ENCODE data around the gene BPIFB6.

Gene BPIFB6, protein sequence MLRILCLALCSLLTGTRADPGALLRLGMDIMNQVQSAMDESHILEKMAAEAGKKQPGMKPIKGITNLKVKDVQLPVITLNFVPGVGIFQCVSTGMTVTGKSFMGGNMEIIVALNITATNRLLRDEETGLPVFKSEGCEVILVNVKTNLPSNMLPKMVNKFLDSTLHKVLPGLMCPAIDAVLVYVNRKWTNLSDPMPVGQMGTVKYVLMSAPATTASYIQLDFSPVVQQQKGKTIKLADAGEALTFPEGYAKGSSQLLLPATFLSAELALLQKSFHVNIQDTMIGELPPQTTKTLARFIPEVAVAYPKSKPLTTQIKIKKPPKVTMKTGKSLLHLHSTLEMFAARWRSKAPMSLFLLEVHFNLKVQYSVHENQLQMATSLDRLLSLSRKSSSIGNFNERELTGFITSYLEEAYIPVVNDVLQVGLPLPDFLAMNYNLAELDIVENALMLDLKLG

DNA sequence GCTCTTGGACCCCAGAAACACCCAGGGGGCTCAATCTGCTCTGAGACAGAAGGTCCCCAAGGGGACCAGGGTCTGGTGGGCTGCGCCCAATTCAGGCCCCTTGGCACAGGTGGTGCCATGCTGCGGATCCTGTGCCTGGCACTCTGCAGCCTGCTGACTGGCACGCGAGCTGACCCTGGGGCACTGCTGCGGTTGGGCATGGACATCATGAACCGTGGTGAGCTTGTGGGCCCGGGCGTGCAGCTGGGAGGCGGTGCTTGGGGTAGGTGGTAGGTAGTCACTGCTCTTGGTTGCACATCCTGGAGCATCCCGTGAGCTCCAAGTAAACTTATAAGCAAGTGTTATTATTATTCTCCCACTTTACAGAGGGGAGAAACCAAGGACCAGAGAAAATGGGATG is at the start of gene BPIFB6:
BPIFB6 (plus strand) TSS at position 118 of the 400 bp plus-strand sequence; CDS start at position 118, 0 bp downstream.
- no peak for DNase-seq (ENCODE audit: low read depth)

DNA sequence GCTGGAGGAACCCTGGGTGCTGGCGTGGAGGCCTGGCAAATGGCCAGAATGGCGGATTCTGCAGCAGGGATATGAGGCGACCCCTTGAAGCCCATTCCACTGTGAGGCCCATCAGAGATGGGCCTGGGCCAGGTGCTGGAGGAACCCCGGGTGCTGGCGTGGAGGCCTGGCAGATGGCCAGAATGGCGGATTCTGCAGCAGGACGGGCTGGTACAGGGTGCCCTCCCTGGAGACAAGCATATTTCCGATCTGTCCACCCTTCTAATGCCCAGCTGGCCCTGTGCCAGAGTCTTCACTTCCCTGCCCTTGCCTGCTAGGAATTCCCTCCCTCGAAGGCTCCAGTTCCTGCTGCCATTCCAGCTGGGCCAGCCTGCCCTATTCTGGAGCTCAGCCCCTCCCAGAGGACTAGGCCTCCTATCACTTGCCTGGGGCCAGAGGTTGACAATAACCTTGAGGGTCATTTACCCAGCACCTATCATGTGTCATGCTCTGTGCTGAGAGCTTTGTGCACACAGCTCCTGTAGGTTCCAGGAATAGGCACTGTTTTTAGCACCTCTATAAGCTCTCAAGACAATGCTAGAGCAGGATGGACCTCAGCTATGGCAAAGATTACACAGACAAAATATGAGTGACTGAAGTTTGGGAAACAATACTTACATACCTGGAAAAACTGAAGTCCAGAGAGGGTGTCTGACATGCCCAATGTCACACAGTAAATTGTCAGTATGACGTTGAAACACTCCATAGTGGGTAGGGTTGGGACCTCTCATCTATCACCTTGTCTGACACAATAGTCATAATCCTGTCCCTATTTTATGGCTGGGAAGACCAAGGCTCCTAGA is 48.6 kb upstream of the BPIFB6 start:
- no peak for DNase-seq (ENCODE audit: low read depth)

DNA sequence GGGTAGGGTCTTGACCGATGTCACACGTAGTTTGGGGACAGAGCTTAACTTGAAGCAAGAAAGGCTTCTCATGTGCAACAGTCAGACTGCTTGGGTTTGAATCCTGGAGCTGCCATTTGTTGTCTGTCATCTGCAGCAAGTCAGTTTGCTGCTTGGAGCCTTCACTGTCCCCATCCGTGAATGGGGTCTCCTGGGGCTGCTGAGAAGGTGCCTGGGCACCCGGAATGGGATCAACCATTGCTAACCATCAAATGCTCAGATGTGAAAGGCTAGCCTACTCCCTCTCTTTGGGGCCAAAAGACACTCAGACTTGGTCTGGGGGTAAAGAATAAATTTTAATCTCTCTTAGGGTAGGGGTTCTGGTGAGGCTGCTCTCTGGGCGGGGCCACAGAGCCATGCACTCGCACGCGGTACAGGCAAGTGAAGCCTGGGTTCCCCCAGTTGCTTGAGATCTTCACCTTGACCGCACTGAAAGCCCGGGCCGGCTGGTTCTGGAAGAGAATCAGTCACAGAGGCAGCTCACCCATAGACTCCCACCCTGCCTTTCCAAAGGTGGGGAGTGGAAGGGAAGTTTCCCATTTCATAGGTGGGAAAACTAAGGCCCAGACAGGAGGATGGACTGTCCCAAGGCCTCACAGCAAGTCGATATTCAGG is 47.9 kb upstream of the BPIFB6 start:
- DNase-seq (ENCODE audit: low read depth) = no peak

DNA sequence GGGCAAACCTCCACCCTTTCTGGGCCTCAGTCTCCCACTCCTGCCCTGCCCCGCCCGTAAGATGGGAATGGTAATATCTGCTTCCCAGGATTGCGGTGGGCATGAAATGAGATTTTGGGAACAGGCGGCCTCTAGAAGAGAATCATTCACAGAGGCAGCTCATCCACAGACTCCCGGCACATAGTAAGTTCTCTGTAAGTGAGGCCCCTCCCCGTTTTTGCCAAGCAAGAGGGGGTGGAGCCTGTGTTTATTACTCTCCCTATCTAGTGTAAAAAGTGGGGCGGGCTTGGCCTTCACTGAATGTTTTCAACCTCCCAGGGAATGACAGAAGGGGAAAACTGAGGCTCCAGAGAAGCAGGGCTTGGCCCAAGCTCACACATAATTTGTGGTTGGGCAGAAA is 47.3 kb upstream of the BPIFB6 start:
- no peak for DNase-seq (ENCODE audit: low read depth)

DNA sequence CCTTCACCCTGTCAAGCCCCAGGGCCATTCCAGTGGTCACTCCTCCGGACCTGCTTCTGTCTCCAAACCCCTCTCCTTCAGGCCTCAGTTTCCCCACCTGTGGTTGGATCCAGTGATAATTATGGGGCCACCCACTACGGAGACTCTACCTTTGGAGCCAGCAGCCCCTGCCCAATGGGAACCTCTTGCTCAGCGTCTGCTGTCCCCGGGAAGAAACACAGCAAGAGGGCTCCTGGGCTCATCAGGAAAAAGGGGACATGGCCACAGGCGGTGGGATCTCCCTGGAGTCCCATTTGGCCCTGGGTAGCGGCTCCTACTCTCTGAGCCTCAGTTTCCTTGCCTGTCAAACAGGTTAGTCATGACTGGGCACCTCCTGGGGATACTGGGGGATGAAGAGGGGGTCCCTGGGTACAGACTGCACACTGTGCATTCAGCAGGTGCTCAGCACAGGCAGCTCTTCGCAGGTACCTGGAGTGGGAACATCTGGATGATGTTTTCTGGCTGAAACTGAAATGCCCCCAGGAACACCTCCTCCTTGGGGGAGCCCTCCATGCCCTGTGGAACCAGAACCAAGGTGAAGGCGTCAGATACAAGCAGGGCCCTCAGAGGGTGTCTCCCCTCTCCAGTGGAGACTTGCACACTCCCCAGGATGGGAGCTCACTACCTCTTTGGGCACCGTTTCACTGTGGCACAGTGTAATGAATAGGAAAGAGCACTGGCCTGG is 46.7 kb upstream of the BPIFB6 start:
- DNase-seq (ENCODE audit: low read depth) = no peak

DNA sequence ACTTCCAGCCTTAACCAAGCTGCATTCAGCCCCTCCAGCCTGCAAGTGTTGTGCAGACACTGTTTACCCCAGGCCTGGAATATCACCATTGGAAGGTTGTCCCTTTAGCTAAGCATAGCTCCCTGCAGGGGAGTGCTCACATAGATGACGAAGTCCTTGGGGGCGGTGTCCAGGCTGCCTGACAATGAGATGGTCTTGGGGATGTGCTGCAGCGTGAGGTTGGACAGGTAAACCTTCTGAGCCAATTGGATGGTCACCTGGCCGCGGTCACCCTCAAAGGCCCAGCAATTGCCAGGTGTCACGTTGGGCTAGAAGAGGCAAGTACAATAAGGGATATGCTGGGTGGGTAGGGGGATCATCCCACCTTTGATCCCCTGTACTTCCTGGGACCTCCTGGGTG is 45.9 kb upstream of the BPIFB6 start:
- DNase-seq (ENCODE audit: low read depth) = no peak

DNA sequence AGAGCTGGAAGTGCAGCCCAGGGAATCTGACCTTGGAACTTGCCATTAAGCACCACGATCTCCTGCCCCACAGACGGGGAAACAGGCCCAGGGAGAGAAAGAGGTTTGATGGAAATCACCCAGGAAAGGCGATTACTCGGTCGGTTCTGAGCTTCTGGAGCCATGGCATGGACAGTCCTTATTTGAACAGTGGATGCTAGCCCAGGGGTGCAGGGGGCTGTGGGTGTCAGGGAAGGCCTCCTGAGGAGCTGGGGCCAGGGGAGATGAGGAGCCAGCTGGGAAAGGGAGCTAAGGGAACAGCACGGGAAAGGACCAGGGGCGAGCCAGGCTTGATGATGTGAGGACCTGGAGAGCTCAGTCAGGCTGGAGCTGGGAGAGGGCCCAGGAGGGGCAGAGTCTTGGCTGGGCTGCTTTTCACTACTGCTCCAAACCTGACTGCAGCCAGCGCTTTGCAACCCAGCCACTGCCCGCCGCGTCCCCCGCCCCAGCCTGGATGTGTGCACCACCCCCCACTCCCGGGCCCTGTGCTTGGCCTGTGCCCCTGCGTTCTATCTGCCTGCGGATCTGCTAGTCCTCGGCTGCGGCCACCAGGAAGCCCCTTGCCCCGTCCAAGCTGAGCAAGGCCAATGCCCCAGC is 45.0 kb upstream of the BPIFB6 start:
- DNase-seq (ENCODE audit: low read depth) = no peak

DNA sequence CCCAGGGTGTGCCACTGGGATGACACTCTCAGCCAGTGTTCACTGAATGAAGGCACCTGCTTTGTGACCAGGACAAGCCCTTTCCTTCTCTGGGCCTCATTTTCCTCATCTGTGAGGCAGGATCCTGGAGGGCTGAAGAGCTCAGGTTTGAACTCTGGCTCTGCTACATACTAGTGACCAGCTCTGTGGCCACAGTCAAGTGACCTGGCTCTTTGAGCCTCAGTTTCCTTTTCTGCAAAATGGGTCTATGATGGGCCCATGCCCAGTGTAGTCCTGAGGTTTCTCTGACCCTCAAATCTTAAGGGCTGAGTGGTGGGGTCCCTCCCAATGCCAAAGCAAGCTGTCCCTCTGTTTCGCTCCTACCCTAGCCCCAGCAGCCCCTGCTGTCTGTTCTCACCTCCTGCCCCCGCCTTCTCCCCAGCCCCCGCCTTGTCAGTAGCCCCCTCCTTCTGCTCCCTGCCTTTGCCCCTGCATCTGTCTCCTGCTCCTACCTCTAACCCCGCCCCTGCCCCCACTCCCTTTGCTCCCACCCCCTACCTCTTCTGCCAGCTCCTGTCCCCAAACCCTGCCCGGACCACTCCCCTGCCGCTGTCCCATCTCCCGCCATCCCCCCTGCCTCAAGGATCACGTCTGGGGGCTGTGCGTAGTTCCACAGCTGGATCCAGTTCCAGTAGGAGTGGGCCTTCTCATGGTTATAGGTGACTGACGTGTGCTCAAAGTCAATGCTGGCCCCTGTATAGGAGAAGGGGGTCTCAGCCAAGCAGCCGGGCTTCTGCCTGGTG is 44.2 kb upstream of the BPIFB6 start:
- no peak for DNase-seq (ENCODE audit: low read depth)

DNA sequence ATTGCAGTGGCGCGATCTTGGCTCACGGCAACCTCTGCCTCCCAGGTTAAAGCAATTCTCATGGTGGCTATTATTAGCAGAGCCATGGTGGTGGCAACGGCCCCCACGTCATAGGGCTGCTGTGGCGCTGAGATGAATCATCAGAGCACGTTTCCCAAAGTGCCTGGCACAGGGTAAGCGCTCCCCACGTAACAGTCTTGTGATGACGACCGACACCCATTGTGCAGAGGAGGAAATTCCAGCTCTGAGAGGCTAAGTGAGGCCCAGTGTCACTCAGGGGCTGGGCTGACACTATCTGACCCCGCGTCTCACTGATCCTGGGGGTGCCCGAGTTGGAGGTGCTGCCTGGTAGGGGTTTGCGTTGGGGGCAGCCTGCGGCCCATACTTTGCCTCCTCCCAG is 43.4 kb upstream of the BPIFB6 start:
- no peak for DNase-seq (ENCODE audit: low read depth)

DNA sequence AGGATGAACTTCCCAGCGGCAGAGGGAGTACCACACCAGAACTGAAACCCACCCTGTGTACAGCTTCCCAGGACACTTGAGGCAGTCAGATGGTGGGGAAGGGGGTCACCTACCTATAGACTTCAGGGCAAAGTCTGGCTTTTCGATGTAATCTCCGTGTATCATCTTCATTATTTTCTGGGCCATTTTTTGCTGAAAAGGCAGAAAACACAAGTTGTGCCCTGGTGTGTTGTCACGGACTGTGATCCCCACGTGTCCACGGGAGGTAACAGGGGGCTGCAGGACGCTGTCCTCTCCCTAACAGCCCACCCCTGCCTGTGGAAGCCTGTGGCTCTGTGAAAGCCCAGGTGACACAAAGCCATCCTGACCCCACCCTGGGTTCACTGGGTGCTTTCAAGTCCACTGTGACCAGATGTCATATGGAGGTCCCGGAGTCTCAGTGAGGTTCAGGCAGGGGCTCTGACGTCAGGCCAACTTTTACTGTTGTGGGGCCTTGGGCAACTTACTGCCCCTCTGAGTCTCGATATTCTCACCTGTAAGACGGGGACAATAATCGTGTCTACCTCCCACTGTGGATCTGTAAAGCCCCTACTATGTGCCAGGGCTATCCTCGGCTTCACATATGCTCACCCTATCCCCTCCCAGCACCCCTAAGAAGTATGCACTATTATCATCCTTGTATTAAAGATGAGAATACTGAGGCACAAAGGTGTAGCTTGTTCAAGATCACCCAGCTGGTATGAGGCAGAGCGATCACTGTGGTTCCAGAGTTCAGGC is 41.8 kb upstream of the BPIFB6 start:
- DNase-seq (ENCODE audit: low read depth) = no peak

DNA sequence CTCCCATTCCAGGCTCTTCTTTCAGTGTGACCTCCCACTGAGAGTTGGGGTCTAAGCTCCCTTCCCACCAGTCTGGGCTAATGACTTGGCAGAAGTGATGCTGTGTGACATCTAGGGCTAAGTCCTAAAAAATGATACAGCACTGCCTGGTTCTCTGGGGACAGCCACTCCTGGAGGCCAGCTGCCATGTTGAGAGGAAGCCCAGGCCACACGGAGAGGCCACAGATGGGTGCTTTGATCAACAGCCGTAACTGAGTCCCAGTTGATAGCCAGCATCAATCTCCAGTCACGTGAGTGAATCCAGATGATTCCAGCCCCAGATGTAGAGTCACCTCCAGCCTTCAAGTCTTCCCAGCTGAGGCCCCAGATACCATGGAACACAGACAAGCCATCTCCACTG is 41.0 kb upstream of the BPIFB6 start:
- no peak for DNase-seq (ENCODE audit: low read depth)

DNA sequence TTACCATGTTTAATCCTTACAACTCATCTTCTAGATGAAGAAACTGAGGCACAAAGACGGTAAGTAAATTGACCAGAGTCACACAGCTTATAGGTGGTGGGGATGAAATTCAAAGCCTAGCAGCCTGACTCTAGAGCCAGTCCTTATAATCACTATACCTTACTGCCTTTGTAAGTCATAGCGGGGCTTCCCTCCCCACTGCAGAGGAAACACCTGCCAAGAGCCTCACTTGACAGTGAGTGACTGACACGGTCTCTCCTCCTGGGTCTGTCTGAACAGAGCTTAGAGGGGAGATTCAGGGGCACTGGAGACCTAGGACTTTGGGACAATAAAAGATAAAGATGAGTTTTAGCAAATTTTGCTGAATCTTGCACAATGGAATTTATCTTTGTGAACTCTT is 40.1 kb upstream of the BPIFB6 start:
- no peak for DNase-seq (ENCODE audit: low read depth)

DNA sequence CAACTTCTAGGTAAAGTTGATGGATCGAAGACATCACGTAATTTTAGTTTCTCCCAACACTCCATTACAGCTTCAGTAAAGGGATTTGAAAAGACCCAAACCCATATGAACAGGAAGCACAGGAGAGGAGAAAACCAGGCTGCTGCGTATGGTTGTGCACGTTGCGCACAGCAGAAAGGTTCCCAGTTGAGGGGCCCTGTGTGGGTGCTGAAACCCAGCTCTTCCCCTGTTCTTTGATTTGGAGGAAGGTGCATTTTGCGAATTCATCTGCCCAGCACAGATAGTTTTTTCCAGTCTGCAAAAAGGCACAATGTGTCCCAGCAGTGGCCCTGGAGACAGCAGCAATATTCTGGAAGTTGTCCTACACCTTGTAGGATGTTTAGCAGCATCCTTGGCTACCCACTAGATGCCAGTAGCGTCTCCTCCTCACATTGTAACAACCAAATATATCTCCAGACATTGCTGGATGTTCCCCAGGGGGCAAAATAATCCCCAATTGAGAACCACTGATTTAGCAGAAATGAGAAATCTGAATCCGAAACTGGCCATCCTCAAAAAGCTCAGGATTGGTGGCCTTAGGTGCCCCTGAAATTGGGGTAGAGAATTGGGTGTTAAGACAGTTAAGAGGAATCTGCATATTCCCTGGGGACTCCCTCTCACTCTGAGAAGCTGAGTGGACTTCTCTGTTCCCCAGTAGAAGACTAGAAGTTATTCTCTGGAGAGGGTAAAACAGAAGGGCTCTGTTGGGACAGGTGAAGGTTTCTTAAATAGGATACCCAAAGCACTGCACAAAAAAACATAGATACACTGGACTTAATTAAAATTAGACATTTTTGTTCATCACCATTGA is 39.4 kb upstream of the BPIFB6 start:
- DNase-seq (ENCODE audit: low read depth) = no peak

DNA sequence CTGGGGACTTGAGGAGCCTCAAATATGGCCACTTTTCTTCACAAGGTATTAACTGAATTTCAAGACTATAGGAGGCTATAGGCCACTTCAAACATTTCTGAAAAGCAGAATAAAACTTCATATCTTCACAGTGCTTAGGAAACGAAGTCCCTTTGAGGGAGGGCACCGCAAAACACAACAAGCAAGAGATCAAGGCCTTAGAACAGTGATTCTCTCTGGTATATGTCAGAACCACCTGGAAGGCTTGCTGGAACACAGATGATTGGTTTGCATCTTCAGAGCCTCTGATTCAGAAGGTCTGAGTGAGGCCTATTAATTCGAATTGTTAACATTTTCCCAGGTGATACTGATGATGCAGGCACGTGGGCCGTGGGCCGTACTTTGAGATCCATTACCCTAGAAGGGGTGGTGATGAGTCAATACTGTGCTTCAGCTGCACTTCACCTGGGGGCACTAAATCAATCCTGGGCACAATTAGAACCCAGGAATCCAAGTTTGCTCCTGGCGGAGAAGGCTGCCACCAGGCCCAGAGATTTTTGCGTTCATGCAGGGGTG is 37.9 kb upstream of the BPIFB6 start:
- no peak for DNase-seq (ENCODE audit: low read depth)

DNA sequence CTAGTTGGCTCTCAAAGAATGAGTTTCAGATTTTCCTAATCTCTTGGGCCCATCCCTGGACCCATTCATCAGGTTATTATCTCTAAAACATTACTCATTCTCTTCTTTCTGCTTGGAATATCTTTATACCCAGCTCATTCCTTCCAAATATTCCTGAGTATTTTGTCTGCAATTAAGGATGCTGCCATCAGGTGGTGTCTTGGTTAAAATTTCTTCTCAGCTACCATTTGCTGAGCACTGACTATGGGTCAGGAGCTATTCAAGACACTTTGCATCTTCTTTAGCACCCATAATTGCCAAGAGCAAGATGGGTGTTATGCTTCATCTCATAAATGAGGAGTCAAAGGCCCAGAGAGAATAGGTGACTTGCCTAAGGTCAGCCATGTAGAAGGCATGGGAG is 35.6 kb upstream of the BPIFB6 start:
- DNase-seq (ENCODE audit: low read depth) = no peak

DNA sequence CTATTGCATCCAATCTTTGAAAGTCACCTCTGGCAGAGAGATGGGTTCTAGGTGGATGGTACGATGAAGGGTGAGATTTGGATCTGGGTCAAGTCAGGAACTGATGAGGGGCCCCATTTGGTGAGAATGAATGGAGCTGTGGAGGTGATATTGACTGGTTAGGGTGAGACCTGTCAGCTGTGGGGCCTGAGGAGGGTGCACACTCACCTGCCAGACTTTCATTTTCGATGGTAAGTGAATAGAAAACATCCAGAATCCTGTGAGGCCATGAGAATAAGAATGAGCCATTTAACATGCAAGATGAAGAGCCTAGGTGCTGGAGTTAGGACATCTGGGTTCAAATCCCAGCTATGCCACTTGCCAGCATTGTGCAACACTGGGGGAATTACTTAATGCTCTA is 34.0 kb upstream of the BPIFB6 start:
- no peak for DNase-seq (ENCODE audit: low read depth)

DNA sequence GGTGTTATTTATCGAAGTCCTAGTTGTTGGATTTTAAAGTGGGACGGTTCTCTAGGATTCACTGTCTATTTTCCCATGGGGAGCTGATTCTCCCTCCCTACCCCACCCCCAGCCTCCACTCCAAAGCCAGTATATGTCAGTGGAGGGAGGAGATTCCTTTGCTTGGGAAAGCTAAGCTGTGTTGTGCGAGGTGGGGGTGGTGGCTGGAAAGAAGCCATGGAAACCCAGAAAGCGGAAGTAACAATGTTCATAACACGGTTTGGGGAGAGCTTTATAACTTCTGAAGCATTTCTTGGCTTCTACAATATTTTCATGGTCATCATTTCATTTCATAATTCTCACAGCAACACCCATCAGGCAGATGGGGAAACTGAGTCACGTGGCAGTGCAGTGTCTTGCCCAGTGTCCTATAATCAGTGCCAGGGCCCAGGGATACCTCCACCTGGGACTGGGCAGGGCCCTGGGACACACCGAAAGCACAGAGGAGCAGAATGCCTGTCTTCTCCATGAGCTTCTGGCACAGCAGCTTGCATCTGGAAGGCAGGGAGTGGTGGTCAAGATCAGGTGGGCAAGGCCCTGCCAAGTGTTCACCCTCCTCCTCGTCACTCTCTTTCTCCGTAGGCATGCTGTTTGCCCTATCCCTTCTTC is 31.7 kb upstream of the BPIFB6 start:
- DNase-seq (ENCODE audit: low read depth) = no peak

DNA sequence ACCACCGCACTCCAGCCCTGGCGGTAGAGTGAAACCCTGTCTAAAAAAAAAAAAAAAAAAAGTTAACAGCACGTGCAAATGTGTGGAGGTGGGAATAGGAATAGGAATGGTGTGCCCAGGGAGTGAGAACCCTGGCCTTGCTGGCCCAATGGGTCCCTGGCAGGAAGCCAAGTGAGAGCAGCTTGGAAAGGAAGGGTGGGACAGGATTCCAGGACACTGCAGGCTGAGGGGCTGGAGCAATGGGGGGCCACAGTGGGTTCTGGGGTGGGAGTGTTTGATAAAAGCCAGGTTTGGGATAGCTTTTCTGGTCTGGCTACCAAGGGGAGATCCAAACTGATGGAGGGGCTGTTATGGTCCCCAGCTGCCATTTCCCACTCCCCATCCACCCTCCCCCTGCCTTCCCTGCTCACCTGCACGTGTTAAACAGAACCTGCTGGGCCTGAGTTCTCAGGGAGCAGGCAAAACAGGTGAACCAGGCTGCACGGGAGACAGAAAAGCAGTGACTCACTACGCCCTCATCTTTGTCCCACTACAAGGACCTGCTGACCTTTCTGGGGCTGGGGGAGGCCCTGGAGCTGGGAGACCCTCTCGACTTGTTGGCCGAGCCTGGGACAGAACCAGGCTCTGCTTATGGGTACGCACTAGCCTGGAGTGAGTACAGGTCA is 30.5 kb upstream of the BPIFB6 start:
- no peak for DNase-seq (ENCODE audit: low read depth)
